Vagina (tissue), 2 donors: Measurements from ENCODE around the gene DNAJC28. TPM values are rescaled to one million over a fixed set of nuclear protein-coding genes. Genes with fewer than 3 reads are reported as not detected.
"Not testable (repeated sequence)": the region's sequence is repeated elsewhere in the genome, so short reads cannot be mapped to it uniquely, and the experiment has no call there.

Source experiments
- DNase-seq, 2 donors: peaks; one replicate each; pipeline ENCODE4 v3.0.0-alpha.2; 2017; ENCODE audit errors: extremely low spot score in 2 of 2
- H3K27ac ChIP-seq: fragments of 200-600 bp; sonication (generic); one replicate; pipeline ENCODE4 v1.5.1; 2019
- H3K27me3 ChIP-seq: fragments of 200-600 bp; sonication (generic); one replicate; pipeline ENCODE4 v1.5.1; 2019
- H3K36me3 ChIP-seq, 2 donors: fragments of 200-600 bp; sonication (generic); one replicate each; pipeline ENCODE4 v1.5.1; 2017 to 2019
- H3K4me1 ChIP-seq: fragments of 200-600 bp; sonication (generic); one replicate; pipeline ENCODE4 v1.5.1; 2019
- H3K4me3 ChIP-seq, 2 donors: fragments of 200-600 bp; sonication (generic); 1 replicate in 1 of 2; 2 replicates in 1 of 2; pipeline ENCODE4 v1.5.1; 2016 to 2019
- H3K9me3 ChIP-seq: fragments of 200-600 bp; sonication (generic); one replicate; pipeline ENCODE4 v1.5.1; 2019
- CTCF ChIP-seq, 3 experiments: fragments of 450-650 bp in 2 of 3; fragments of 200-600 bp in 1 of 3; sonication (generic) in 1 of 3; IDR thresholded peaks; one replicate each; pipeline ENCODE4 v1.5.1; 2017 to 2019; ENCODE audit warnings: antibody characterized with exemption in 3 of 3, mild to moderate bottlenecking in 2 of 3, moderate library complexity in 2 of 3
- POLR2A ChIP-seq, 2 donors: fragments of 450-650 bp; IDR thresholded peaks; one replicate each; pipeline ENCODE4 v1.6.1; 2017; ENCODE audit warnings: antibody characterized with exemption in 2 of 2, mild to moderate bottlenecking in 2 of 2, moderate library complexity in 2 of 2
- POLR2AphosphoS5 ChIP-seq, 2 donors: sonication (generic); formaldehyde crosslinking; IDR thresholded peaks; one replicate each; pipeline ENCODE4 v1.9.0; 2017; ENCODE audit warnings: antibody characterized with exemption in 2 of 2, mild to moderate bottlenecking in 2 of 2, low read depth in 1 of 2; ENCODE audit not compliant: insufficient read depth in 1 of 2
- intact Hi-C: fragments of 100-400 bp; cut with DNase I; formaldehyde crosslinking; loops from one replicate; pipeline ENCODE4 v1.15.1; 2023
- total RNA-seq: library from RNA; depleted of rRNA; stranded (reverse); fragments of >200 nt; gene quantifications from one replicate; pipeline ENCODE4 v1.2.3, GENCODE V29; 2016

The DNAJC28 gene
- total RNA-seq, 1 donor from 2014 or later, result 1.5 TPM

GRCh38 chr21:33452362-33452761 is 39.2 kb downstream of the DNAJC28 start:
- Histone ChIP-seq H3K27ac (no peak overlapping the region), H3K4me3 (no peak overlapping the region), H3K36me3 (peaks cover 0 to 21% of the 10 kb centered on the region in 2 donors), H3K9me3 (no peaks in the 10 kb centered on the region), H3K4me1 (no peaks in the 10 kb centered on the region), H3K27me3 (no peaks in the 10 kb centered on the region)
- TF ChIP-seq POLR2AphosphoS5 (IDR thresholded peaks at IDR 0.05; ENCODE audit: insufficient read depth in 1 of 2, low read depth in 1 of 2) (no peak), CTCF (IDR thresholded peaks at IDR 0.05) (no peak), POLR2A (IDR thresholded peaks at IDR 0.05) (no peak)
- intact Hi-C loops, result no loop called here
- DNase-seq, result no peak

GRCh38 chr21:33451634-33452071 is 39.9 kb downstream of the DNAJC28 start:
- TF ChIP-seq CTCF (IDR thresholded peaks at IDR 0.05), result no peak
- no peak for TF ChIP-seq POLR2A (IDR thresholded peaks at IDR 0.05)
- TF ChIP-seq POLR2AphosphoS5 (IDR thresholded peaks at IDR 0.05; ENCODE audit: insufficient read depth in 1 of 2, low read depth in 1 of 2), result no peak
- Histone ChIP-seq H3K27me3 (no peaks in the 10 kb centered on the region), H3K4me3 (no peak overlapping the region), H3K27ac (no peak overlapping the region), H3K36me3 (peaks cover 0 to 21% of the 10 kb centered on the region in 2 donors), H3K9me3 (no peaks in the 10 kb centered on the region), H3K4me1 (no peaks in the 10 kb centered on the region)
- intact Hi-C loops, result no loop called here
- no peak for DNase-seq

- no peak for DNase-seq
- Histone ChIP-seq H3K4me1 (no peaks in the 10 kb centered on the region), H3K9me3 (no peaks in the 10 kb centered on the region), H3K4me3 (no peak overlapping the region), H3K27ac (no peak overlapping the region), H3K27me3 (no peaks in the 10 kb centered on the region), H3K36me3 (peaks cover 0 to 5% of the 10 kb centered on the region in 2 donors)
- intact Hi-C loops, result loop anchor here (10.0 kb wide), 2 partner anchors 95 to 245 kb away; no protein-coding TSS in a partner anchor
- TF ChIP-seq POLR2AphosphoS5 (IDR thresholded peaks at IDR 0.05; ENCODE audit: insufficient read depth in 1 of 2, low read depth in 1 of 2) (no peak), POLR2A (IDR thresholded peaks at IDR 0.05) (no peak), CTCF (IDR thresholded peaks at IDR 0.05) (no peak)
Measured at GRCh38 chr21:33449616-33450015, 41.9 kb downstream of the DNAJC28 start.

GRCh38 chr21:33446620-33447019 is 44.9 kb downstream of the DNAJC28 start:
- intact Hi-C loops, result loop anchor here (10.0 kb wide), 2 partner anchors 92 to 242 kb away; no protein-coding TSS in a partner anchor
- not testable (repeated sequence) for H3K27ac ChIP-seq, H3K36me3 ChIP-seq, H3K4me3 ChIP-seq, DNase-seq, H3K27me3 ChIP-seq, H3K9me3 ChIP-seq
- H3K4me1 ChIP-seq, result peaks cover 14% of the 10 kb centered on the region

- Histone ChIP-seq H3K27me3 (no peaks in the 10 kb centered on the region), H3K4me3 (no peak overlapping the region), H3K27ac (no peak overlapping the region), H3K4me1 (peaks cover 18% of the 10 kb centered on the region), H3K36me3 (no peaks in the 10 kb centered on the region), H3K9me3 (no peaks in the 10 kb centered on the region)
- intact Hi-C loops, result loop anchor here (10.0 kb wide), 2 partner anchors 90 to 240 kb away; no protein-coding TSS in a partner anchor
- DNase-seq, result no peak
- no peak for TF ChIP-seq POLR2AphosphoS5 (IDR thresholded peaks at IDR 0.05; ENCODE audit: insufficient read depth in 1 of 2, low read depth in 1 of 2)
- no peak for TF ChIP-seq CTCF (IDR thresholded peaks at IDR 0.05)
- no peak for TF ChIP-seq POLR2A (IDR thresholded peaks at IDR 0.05)
Measured at GRCh38 chr21:33444499-33444898, 47.0 kb downstream of the DNAJC28 start.
